ENCODE results near the gene WDR31. TPM values are rescaled to one million over a fixed set of nuclear protein-coding genes. Genes with fewer than 3 reads are reported as not detected.

The WDR31 gene
- total RNA-seq, 1 donor from 2014 or later, result 1.6 TPM

DNA sequence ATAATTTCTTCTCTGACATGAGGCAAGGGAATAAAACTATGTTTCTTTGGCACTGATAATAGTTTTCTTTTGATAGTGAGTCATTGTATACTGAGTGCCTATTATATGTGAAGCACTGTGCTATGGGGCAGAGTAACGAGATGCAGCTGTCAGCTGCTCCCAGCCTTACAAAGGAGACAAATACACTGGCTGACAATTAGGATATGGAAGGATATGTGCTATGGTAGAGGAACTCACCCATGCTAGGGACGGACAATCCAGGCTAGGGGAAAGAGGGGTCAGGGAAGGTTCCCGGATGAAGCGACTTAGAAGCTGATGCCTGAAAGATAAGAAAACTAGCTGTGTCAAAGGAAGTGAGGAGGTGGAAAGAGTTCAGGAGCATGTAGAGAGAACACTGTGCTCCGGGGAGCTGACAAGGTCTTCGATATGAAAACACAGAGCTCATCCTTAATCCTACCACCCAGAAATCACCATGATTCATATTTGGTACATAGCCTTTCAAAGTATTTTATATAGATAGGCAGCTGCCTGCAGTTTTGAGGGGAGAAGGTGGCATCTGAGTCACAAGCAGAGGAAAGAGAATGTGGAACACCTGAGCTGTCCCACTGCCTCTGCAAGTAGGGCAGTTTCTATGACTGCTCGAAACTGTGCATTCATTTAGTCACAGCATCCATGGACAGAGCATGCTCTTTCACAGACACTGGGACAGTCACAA, 21.4 kb upstream of the WDR31 start:
- Histone ChIP-seq H3K27me3 (ENCODE audit: control insufficient read depth, insufficient read depth, low read length) (no peaks in the 10 kb centered on the region), H3K36me3 (ENCODE audit: control insufficient read depth, insufficient read depth, low read length) (no peaks in the 10 kb centered on the region), H3K4me3 (ENCODE audit: low read depth, low read length) (no peak overlapping the region)
- DNase-seq (ENCODE audit: low read depth) (no peak), FAIRE-seq (no peak)
- TF ChIP-seq, protein P1, sequence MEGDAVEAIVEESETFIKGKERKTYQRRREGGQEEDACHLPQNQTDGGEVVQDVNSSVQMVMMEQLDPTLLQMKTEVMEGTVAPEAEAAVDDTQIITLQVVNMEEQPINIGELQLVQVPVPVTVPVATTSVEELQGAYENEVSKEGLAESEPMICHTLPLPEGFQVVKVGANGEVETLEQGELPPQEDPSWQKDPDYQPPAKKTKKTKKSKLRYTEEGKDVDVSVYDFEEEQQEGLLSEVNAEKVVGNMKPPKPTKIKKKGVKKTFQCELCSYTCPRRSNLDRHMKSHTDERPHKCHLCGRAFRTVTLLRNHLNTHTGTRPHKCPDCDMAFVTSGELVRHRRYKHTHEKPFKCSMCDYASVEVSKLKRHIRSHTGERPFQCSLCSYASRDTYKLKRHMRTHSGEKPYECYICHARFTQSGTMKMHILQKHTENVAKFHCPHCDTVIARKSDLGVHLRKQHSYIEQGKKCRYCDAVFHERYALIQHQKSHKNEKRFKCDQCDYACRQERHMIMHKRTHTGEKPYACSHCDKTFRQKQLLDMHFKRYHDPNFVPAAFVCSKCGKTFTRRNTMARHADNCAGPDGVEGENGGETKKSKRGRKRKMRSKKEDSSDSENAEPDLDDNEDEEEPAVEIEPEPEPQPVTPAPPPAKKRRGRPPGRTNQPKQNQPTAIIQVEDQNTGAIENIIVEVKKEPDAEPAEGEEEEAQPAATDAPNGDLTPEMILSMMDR (IDR thresholded peaks at IDR 0.05; ENCODE audit: insufficient read depth, low read length, severe bottlenecking), result no peak

DNA sequence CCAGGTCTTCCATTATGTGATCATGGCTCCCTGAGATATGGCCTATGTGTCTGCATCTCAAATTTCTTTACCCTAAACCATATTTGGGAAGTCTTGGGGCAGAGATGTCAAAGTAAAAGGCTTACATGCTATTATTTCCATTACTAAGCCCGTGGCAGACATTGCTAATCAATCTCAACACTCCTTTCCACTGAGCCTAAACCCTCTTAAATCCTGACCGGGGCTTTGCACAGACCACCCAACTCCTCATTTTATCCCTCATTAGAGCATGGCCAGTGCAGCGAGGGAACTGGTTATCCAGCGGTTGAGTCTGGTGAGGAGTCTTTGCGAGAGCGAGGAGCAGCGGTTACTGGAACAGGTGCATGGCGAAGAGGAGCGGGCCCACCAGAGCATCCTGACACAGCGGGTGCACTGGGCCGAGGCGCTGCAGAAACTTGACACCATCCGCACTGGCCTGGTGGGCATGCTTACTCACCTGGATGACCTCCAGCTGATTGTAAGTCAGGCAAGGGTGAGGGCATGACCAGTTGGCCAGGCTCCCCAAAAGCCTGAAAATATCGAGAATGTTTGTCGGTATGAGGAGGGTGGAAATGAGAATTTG, 20.3 kb upstream of the WDR31 start:
- Histone ChIP-seq H3K36me3 (ENCODE audit: control insufficient read depth, insufficient read depth, low read length) (no peaks in the 10 kb centered on the region), H3K27me3 (ENCODE audit: control insufficient read depth, insufficient read depth, low read length) (no peaks in the 10 kb centered on the region), H3K4me3 (ENCODE audit: low read depth, low read length) (no peak overlapping the region)
- TF ChIP-seq, protein P1 (IDR thresholded peaks at IDR 0.05; ENCODE audit: insufficient read depth, low read length, severe bottlenecking), result no peak
- FAIRE-seq (no peak), DNase-seq (ENCODE audit: low read depth) (no peak)

DNA sequence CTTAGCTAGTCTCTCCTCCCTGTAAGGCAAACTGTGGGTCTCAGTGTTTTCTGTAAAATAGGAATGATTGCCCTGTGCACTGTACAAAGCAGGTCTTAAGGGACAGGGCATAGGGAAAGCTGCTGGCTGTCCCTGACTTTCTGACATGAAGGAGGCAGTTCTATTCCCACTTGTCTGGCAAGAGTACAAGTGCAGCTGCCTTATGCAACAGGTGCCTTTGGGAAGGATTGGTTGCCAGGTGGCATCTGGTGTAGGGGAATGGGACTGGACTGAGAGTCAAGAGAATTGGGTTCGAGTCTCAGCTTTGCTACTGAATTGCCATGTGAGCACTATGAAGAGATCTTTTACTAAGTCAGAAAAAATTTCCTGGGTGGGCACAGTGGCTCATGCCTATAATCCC, 19.3 kb upstream of the WDR31 start:
- no peak overlapping the region for H3K4me3 ChIP-seq (ENCODE audit: low read depth, low read length)
- DNase-seq (ENCODE audit: low read depth), result no peak
- no peak for FAIRE-seq
- H3K36me3 ChIP-seq (ENCODE audit: control insufficient read depth, insufficient read depth, low read length), result no peaks in the 10 kb centered on the region
- TF ChIP-seq, protein P1 (IDR thresholded peaks at IDR 0.05; ENCODE audit: insufficient read depth, low read length, severe bottlenecking), result no peak
- H3K27me3 ChIP-seq (ENCODE audit: control insufficient read depth, insufficient read depth, low read length), result no peaks in the 10 kb centered on the region

DNA sequence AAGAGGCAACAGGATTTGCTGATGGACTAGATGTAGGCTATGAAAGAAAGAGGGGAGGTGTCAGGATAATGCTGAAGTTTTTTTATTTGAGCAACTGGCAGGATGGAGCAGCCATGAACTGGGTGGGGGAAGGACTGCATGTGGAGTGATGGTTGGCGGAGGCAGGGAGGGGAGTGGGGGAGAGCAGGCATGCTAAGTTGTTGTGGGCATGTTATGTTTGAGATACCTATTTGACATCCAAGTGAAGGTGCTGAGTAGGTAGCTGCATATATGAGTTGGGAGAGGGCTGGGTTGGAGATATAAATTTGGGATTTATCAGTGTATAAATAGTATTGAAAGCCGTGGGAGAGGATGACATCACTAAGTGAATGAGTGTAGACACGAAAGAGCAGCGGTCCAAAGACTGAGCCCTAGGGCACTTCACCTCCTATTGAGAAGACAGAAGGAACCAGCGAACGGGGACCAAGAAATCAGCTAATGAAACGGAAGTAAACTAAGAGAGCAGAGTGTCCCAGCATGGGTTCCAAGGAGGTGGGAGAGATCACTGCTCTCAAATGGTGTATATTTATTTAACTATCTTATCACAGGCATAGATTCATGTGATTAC, 16.7 kb upstream of the WDR31 start:
- FAIRE-seq, result no peak
- no peaks in the 10 kb centered on the region for H3K36me3 ChIP-seq (ENCODE audit: control insufficient read depth, insufficient read depth, low read length)
- DNase-seq (ENCODE audit: low read depth), result no peak
- TF ChIP-seq, protein P1 (IDR thresholded peaks at IDR 0.05; ENCODE audit: insufficient read depth, low read length, severe bottlenecking), result no peak
- H3K4me3 ChIP-seq (ENCODE audit: low read depth, low read length), result no peak overlapping the region
- no peaks in the 10 kb centered on the region for H3K27me3 ChIP-seq (ENCODE audit: control insufficient read depth, insufficient read depth, low read length)

DNA sequence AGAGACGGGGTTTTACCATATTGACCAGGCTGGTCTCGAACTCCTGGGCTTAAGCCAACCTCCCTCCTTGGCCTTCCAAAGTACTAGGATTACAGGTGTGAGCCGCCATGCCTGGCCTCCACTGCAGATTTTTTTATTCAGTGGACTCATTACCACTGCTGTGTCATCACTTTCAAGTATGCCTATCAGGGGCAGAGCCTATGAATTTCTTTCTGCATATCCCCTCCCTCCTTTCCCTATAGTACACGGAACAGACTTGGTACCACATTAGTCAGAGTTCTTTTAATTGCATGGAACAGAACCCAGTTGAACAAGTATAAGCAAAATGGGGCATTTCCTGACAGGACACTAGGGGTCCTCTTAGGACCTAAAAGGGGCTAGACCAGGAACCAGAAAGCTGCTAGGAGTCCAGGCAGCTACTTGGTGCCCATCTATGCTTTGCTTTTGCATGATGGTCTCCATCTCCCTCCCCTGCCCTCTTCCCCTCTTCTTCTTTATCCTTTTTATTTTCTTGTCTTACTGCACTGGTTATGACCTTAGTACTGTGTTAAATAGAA, 15.0 kb upstream of the WDR31 start:
- Histone ChIP-seq H3K4me3 (ENCODE audit: low read depth, low read length) (no peak overlapping the region), H3K36me3 (ENCODE audit: control insufficient read depth, insufficient read depth, low read length) (no peaks in the 10 kb centered on the region), H3K27me3 (ENCODE audit: control insufficient read depth, insufficient read depth, low read length) (peaks cover 8% of the 10 kb centered on the region)
- DNase-seq (ENCODE audit: low read depth) (no peak), FAIRE-seq (no peak)
- TF ChIP-seq, protein P1 (IDR thresholded peaks at IDR 0.05; ENCODE audit: insufficient read depth, low read length, severe bottlenecking), result no peak
